IMR-90 (cell line): ENCODE measurements around the gene TAF1B. TPM values are rescaled to one million over a fixed set of nuclear protein-coding genes. Genes with fewer than 3 reads are reported as not detected.
A peak's percentile ranks its signal among the peaks of the same experiment; 100 is the strongest.

Source experiments
- ATAC-seq: fragments of 200-7000 bp; cut with Tn5 transposase; 2 replicates; pipeline ENCODE4 v1.9.1; 2020; ENCODE audit warnings: low read depth, mild to moderate bottlenecking, moderate library complexity
- BruUV-seq: library from RNA; stranded (reverse); fragments of 400-500 nt; replicated peaks from 2 replicates; lab custom pipeline; 2021; lab: Mats Ljungman, UMichigan
- CTCF ChIA-PET: fragments of 300-600 bp; formaldehyde crosslinking; extraction: SDS; loops from one replicate; lab custom pipeline; 2021; ENCODE audit warnings: antibody characterized with exemption; lab: Yijun Ruan, JAX
- POLR2A ChIA-PET: fragments of 300-600 bp; sonication (Branson Sonifier 250); formaldehyde crosslinking; loops from one replicate; lab custom pipeline; 2022; ENCODE audit warnings: antibody characterized with exemption; ENCODE audit not compliant: unreplicated experiment; lab: Charles Lee
- DNase-seq: peaks from one replicate; pipeline ENCODE4 v3.0.0; 2013
- H2AFZ ChIP-seq: replicated peaks from 2 replicates; pipeline ENCODE3; 2013; ENCODE audit warnings: low read length, mild to moderate bottlenecking; ENCODE audit not compliant: poor library complexity
- H2AK5ac ChIP-seq: 2 replicates; pipeline ENCODE4 v1.6.1; 2013; ENCODE audit warnings: low read depth, low read length, inconsistent platforms
- H2AK9ac ChIP-seq: replicated peaks from 2 replicates; pipeline ENCODE3; 2013; ENCODE audit warnings: mild to moderate bottlenecking, low read depth, low read length, moderate library complexity; ENCODE audit not compliant: poor library complexity
- H2BK120ac ChIP-seq: 2 replicates; pipeline ENCODE4 v1.6.1; 2013; ENCODE audit warnings: low read depth, low read length, inconsistent platforms
- H2BK15ac ChIP-seq: 3 replicates; pipeline ENCODE4 v1.6.1; 2013; ENCODE audit warnings: low read depth, low read length, inconsistent platforms
- H2BK20ac ChIP-seq: 2 replicates; pipeline ENCODE4 v1.6.1; 2013; ENCODE audit warnings: low read depth, mild to moderate bottlenecking, inconsistent platforms, low read length, moderate library complexity
- H2BK5ac ChIP-seq: 2 replicates; pipeline ENCODE4 v1.6.1; 2013; ENCODE audit warnings: mild to moderate bottlenecking, low read depth, low read length, inconsistent platforms; ENCODE audit not compliant: poor library complexity, severe bottlenecking
- H3K14ac ChIP-seq: replicated peaks from 2 replicates; pipeline ENCODE4 v1.6.1; 2013; ENCODE audit warnings: low read depth, low read length, inconsistent platforms
- H3K18ac ChIP-seq: 2 replicates; pipeline ENCODE4 v1.6.1; 2013; ENCODE audit warnings: low read depth, low read length, control low read depth
- H3K23ac ChIP-seq: 2 replicates; pipeline ENCODE4 v1.6.1; 2013; ENCODE audit warnings: low read depth, low read length, inconsistent platforms
- H3K27ac ChIP-seq: 2 replicates; pipeline ENCODE4 v1.5.1; 2013; ENCODE audit warnings: mild to moderate bottlenecking, control low read depth, low read length; ENCODE audit not compliant: insufficient read depth
- H3K27me3 ChIP-seq: 2 replicates; pipeline ENCODE4 v1.6.1; 2013; ENCODE audit warnings: low read length; ENCODE audit not compliant: control insufficient read depth, insufficient read depth
- H3K36me3 ChIP-seq: 2 replicates; pipeline ENCODE4 v1.6.1; 2013; ENCODE audit warnings: low read length, mixed read lengths; ENCODE audit not compliant: control insufficient read depth, insufficient read depth
- H3K4ac ChIP-seq: 2 replicates; pipeline ENCODE4 v1.6.1; 2013; ENCODE audit warnings: low read depth, low read length, inconsistent platforms
- H3K4me1 ChIP-seq: 2 replicates; pipeline ENCODE4 v1.6.1; 2013; ENCODE audit warnings: low read length, mixed read lengths; ENCODE audit not compliant: control insufficient read depth, insufficient read depth
- H3K4me2 ChIP-seq: 2 replicates; pipeline ENCODE4 v1.6.1; 2013; ENCODE audit warnings: low read depth, mild to moderate bottlenecking, control low read depth, low read length, moderate library complexity
- H3K4me3 ChIP-seq: 2 replicates; pipeline ENCODE4 v1.5.1; 2013; ENCODE audit warnings: low read depth, mild to moderate bottlenecking, control low read depth, low read length, moderate library complexity; ENCODE audit not compliant: insufficient read depth
- H3K56ac ChIP-seq: 2 replicates; pipeline ENCODE4 v1.6.1; 2013; ENCODE audit warnings: low read length, inconsistent platforms; ENCODE audit not compliant: insufficient read depth; ENCODE audit errors: extremely low read depth
- H3K79me1 ChIP-seq, 2 experiments: 2 replicates each; pipeline ENCODE4 v1.6.1; 2013; ENCODE audit warnings: low read length in 2 of 2, inconsistent platforms in 1 of 2, low read depth in 1 of 2
- H3K9ac ChIP-seq: 2 replicates; pipeline ENCODE4 v1.6.1; 2013; ENCODE audit warnings: low read depth, low read length, control low read depth
- H3K9me1 ChIP-seq: 2 replicates; pipeline ENCODE4 v1.6.1; 2013; ENCODE audit warnings: low read length, inconsistent platforms; ENCODE audit not compliant: insufficient read depth
- H3K9me3 ChIP-seq: 2 replicates; pipeline ENCODE4 v1.6.1; 2013; ENCODE audit warnings: low read length; ENCODE audit not compliant: control insufficient read depth, insufficient read depth
- H4K20me1 ChIP-seq: 2 replicates; pipeline ENCODE4 v1.6.1; 2013; ENCODE audit warnings: low read length, inconsistent platforms; ENCODE audit not compliant: insufficient read depth
- H4K5ac ChIP-seq: 2 replicates; pipeline ENCODE4 v1.6.1; 2013; ENCODE audit warnings: mild to moderate bottlenecking, low read depth, low read length, control low read depth
- H4K8ac ChIP-seq, 2 experiments: 2 replicates each; pipeline ENCODE4 v1.6.1; 2013; ENCODE audit warnings: low read depth in 2 of 2, low read length in 2 of 2, control low read depth in 1 of 2, inconsistent platforms in 1 of 2
- H4K91ac ChIP-seq: 2 replicates; pipeline ENCODE4 v1.6.1; 2013; ENCODE audit warnings: low read depth, low read length, inconsistent platforms; ENCODE audit not compliant: insufficient read depth
- BHLHE40 ChIP-seq: fragments of 150-350 bp; IDR thresholded peaks from 2 replicates; pipeline ENCODE4 v1.6.1; 2016; ENCODE audit warnings: mild to moderate bottlenecking, low read depth, low read length
- CEBPB ChIP-seq: IDR thresholded peaks from 2 replicates; pipeline ENCODE4 v1.6.1; 2012; ENCODE audit warnings: low read depth, low read length, improper control_type of control experiment
- CHD1 ChIP-seq: IDR thresholded peaks from 2 replicates; pipeline ENCODE4 v1.6.1; 2012; ENCODE audit warnings: low read depth, low read length, improper control_type of control experiment
- FOS ChIP-seq: fragments of 150-350 bp; IDR thresholded peaks from 2 replicates; pipeline ENCODE4 v1.6.1; 2016; ENCODE audit warnings: low read depth, low read length
- MAFK ChIP-seq: IDR thresholded peaks from 2 replicates; pipeline ENCODE4 v1.6.1; 2012; ENCODE audit warnings: low read depth, low read length, improper control_type of control experiment
- MAZ ChIP-seq: IDR thresholded peaks from 2 replicates; pipeline ENCODE4 v1.6.1; 2012; ENCODE audit warnings: low read depth, mild to moderate bottlenecking, low read length, improper control_type of control experiment, moderate library complexity, borderline replicate concordance
- MXI1 ChIP-seq: IDR thresholded peaks from 2 replicates; pipeline ENCODE4 v1.6.1; 2012; ENCODE audit warnings: low read depth, mild to moderate bottlenecking, low read length, moderate library complexity, borderline replicate concordance
- POLR2A ChIP-seq: IDR thresholded peaks from 2 replicates; pipeline ENCODE4 v1.6.1; 2012; ENCODE audit warnings: mild to moderate bottlenecking, low read depth, low read length
- RAD21 ChIP-seq: IDR thresholded peaks from 2 replicates; pipeline ENCODE4 v1.6.1; 2012; ENCODE audit warnings: low read length, improper control_type of control experiment
- RFX5 ChIP-seq: IDR thresholded peaks from 2 replicates; pipeline ENCODE4 v1.8.0; 2012; ENCODE audit warnings: low read depth, mild to moderate bottlenecking, low read length, moderate library complexity
- SMC3 ChIP-seq: fragments of 150-350 bp; IDR thresholded peaks from 2 replicates; pipeline ENCODE4 v1.6.1; 2016; ENCODE audit warnings: low read depth, mild to moderate bottlenecking, antibody characterized with exemption, low read length, moderate library complexity
- WGBS, 2 experiments: methylation state at CpG; one replicate each; pipeline versions ENCODE4 v1.1.5 to v1.1.7; 2013; ENCODE audit warnings: missing lambda C conversion rate in 2 of 2; ENCODE audit not compliant: insufficient read length in 1 of 2; ENCODE audit errors: extremely low coverage in 2 of 2; 5-methylcytosine and 5-hydroxymethylcytosine counted together
- dilution Hi-C: fragments of 300-500 bp; cut with HindIII; formaldehyde crosslinking; loops from one replicate; pipeline ENCODE4 v1.14.3; 2018; ENCODE audit warnings: low sequenced_read_pairs; ENCODE audit not compliant: unreplicated experiment
- in situ Hi-C: fragments of 300-500 bp; cut with MboI; formaldehyde crosslinking; loops from 3 replicates; pipeline ENCODE4 v1.14.3; 2019; ENCODE audit warnings: low sequenced_read_pairs, inconsistent platforms, mixed read lengths
- intact Hi-C: fragments of 100-400 bp; cut with micrococcal nuclease; formaldehyde crosslinking; loops from 2 replicates; pipeline ENCODE4 v1.10.0; 2022
- polyA plus RNA-seq, 3 experiments: library from polyadenylated mRNA; depleted of rRNA; stranded (reverse); fragments of >200 nt; gene quantifications; 2 replicates each; pipeline ENCODE4 v1.2.3, GENCODE V29; 2012; ENCODE audit warnings: low replicate concordance in 1 of 3
- total RNA-seq: library from RNA; depleted of rRNA; stranded (reverse); fragments of >200 nt; gene quantifications from 2 replicates; pipeline ENCODE4 v1.2.3, GENCODE V29; 2012
- TF ChIP-seq, protein P1 (sequence below): fragments of 150-350 bp; IDR thresholded peaks from 2 replicates; pipeline ENCODE4 v1.6.1; 2017; ENCODE audit warnings: mild to moderate bottlenecking, antibody characterized with exemption, low read length, low read depth
- TF ChIP-seq, protein P2 (sequence below): fragments of 150-350 bp; IDR thresholded peaks from 2 replicates; pipeline ENCODE4 v1.6.1; 2016; ENCODE audit warnings: low read depth, mild to moderate bottlenecking, low read length, moderate library complexity, borderline replicate concordance
- TF ChIP-seq, protein P3 (sequence below): conservative IDR thresholded peaks from 2 replicates; pipeline ENCODE4 v1.5.1; 2012; ENCODE audit warnings: mild to moderate bottlenecking, low read depth, low read length, improper control_type of control experiment

The TAF1B gene
- total and polyA plus RNA-seq, 2 of the 4 experiments (the other 2 are of a cell fraction), result 8.4 to 19.9 TPM

DNA sequence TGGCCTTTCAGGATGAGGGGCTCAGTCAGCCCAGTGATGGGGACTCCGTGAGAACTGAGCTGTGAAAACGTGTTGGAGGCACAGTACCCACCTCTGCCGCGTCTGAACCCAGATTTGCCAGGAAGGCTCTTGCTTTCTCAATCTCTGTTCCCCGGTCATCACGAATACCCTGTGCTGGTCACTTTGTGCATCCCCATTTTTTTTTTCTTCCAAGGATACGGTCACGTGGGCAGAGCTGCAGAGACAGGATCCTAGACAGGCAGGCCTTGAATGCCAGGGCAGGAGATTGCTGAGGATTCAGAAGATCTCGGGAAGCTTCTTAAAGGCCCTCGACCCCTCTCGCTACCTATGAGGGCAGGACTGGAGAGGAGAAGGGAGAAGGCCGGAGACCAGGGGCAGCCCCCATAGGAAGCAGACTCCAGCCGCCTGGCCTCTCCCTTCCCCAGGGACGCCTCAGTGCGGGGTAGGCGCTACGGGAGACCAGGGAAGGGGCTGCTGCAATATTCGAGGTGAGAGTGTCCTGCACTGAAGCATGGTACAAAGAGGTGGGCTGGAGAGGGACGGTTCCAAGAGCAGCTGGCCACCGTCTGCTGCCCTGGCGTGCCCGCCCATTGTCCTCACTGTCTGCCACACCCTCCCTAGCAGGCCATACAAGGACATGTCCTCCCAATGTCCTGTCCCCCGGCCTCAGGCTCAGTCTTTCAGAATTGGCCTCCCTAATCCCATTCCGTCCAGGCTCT, 29.0 kb upstream of the TAF1B start:
- Histone ChIP-seq H2BK5ac (no peak overlapping the region), H2BK15ac (no peak overlapping the region), H3K4me2 (peak overlapping the region; percentile 59; the same call in 1 of the 2 replicates), H3K27me3 (peaks cover 3% of the 10 kb centered on the region), H2BK120ac (0 out of 2 replicates have a peak overlapping the region, but pooled peaks have one; percentile 40), H3K14ac (0 out of 2 replicates have a peak overlapping the region, but pooled peaks have one; percentile 43), H3K9ac (no peak overlapping the region), H2BK20ac (no peak overlapping the region), H4K20me1 (no peaks in the 10 kb centered on the region), H2AFZ (peak overlapping the region; percentile 85), H4K8ac (peak overlapping the region in 1 of 2 experiments; percentile 53; a peak in 1 of 4 replicates), H4K5ac (no peak overlapping the region), H3K56ac (no peak overlapping the region), H3K9me1 (no peaks in the 10 kb centered on the region), H3K4me3 (no peak overlapping the region), H4K91ac (no peak overlapping the region), H3K23ac (no peak overlapping the region), H3K9me3 (no peaks in the 10 kb centered on the region), H3K79me1 (no peaks in the 10 kb centered on the region), H3K4me1 (peaks cover 2% of the 10 kb centered on the region; the same call in 1 of the 2 replicates), H3K36me3 (no peaks in the 10 kb centered on the region), H3K18ac (no peak overlapping the region), H3K4ac (peak overlapping the region; percentile 61; the same call in 1 of the 2 replicates), H3K27ac (no peak overlapping the region), H2AK5ac (no peak overlapping the region; the same call in 1 of the 2 replicates), H2AK9ac (peak overlapping the region; percentile 80)
- WGBS, 2 experiments, result 73% methylated on average over 8 of the region's 24 CpGs; no CpG with 5 or more reads in 1 of the 2 experiments
- dilution Hi-C loops, result no loop called here
- ChIA-PET CTCF (interaction anchor here (0.8 to 1.8 kb wide), 9 partner anchors 12 to 246 kb away, joined by 3 to 9 read pairs (median 4); partner anchors contain the start of gene TAF1B), POLR2A (no interaction called here)
- DNase-seq (no peak), ATAC-seq (no peak)
- intact Hi-C loops, result loop anchor here (5.0 kb wide), 1 partner anchor 138 kb away; the partner anchor contains the start of gene GRHL1
- in situ Hi-C loops, result loop anchor here (25.0 kb wide), 1 partner anchor 848 kb away; no protein-coding TSS in a partner anchor
- BruUV-seq, result no TSS peak
- TF ChIP-seq SMC3 (no peak), RFX5 (no peak), POLR2A (no peak), CEBPB (no peak), RAD21 (no peak), MAFK (no peak), FOS (no peak), BHLHE40 (no peak), CHD1 (no peak), MAZ (no peak), MXI1 (no peak)
- TF ChIP-seq, protein P1, sequence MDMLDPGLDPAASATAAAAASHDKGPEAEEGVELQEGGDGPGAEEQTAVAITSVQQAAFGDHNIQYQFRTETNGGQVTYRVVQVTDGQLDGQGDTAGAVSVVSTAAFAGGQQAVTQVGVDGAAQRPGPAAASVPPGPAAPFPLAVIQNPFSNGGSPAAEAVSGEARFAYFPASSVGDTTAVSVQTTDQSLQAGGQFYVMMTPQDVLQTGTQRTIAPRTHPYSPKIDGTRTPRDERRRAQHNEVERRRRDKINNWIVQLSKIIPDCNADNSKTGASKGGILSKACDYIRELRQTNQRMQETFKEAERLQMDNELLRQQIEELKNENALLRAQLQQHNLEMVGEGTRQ, result no peak
- TF ChIP-seq, protein P2, sequence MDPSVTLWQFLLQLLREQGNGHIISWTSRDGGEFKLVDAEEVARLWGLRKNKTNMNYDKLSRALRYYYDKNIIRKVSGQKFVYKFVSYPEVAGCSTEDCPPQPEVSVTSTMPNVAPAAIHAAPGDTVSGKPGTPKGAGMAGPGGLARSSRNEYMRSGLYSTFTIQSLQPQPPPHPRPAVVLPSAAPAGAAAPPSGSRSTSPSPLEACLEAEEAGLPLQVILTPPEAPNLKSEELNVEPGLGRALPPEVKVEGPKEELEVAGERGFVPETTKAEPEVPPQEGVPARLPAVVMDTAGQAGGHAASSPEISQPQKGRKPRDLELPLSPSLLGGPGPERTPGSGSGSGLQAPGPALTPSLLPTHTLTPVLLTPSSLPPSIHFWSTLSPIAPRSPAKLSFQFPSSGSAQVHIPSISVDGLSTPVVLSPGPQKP, result no peak
- TF ChIP-seq, protein P3, sequence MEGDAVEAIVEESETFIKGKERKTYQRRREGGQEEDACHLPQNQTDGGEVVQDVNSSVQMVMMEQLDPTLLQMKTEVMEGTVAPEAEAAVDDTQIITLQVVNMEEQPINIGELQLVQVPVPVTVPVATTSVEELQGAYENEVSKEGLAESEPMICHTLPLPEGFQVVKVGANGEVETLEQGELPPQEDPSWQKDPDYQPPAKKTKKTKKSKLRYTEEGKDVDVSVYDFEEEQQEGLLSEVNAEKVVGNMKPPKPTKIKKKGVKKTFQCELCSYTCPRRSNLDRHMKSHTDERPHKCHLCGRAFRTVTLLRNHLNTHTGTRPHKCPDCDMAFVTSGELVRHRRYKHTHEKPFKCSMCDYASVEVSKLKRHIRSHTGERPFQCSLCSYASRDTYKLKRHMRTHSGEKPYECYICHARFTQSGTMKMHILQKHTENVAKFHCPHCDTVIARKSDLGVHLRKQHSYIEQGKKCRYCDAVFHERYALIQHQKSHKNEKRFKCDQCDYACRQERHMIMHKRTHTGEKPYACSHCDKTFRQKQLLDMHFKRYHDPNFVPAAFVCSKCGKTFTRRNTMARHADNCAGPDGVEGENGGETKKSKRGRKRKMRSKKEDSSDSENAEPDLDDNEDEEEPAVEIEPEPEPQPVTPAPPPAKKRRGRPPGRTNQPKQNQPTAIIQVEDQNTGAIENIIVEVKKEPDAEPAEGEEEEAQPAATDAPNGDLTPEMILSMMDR, result no peak
